Mucosa of rectum (tissue), 2 donors: ENCODE measurements around the gene SLC8A1.

Source experiments
- H3K27ac ChIP-seq, 2 donors: one replicate each; pipeline ENCODE4 v1.7.0; 2013; ENCODE audit warnings: inconsistent platforms in 2 of 2, low read depth in 2 of 2, low read length in 2 of 2
- H3K27me3 ChIP-seq, 2 donors: one replicate each; pipeline ENCODE4 v1.7.0; 2013; ENCODE audit warnings: low read length in 2 of 2; ENCODE audit not compliant: control insufficient read depth in 2 of 2, insufficient read depth in 2 of 2
- H3K36me3 ChIP-seq, 2 donors: one replicate each; pipeline ENCODE4 v1.7.0; 2013; ENCODE audit warnings: low read length in 2 of 2; ENCODE audit not compliant: control insufficient read depth in 2 of 2, insufficient read depth in 2 of 2
- H3K4me1 ChIP-seq, 2 donors: one replicate each; pipeline ENCODE4 v1.7.0; 2013; ENCODE audit warnings: low read length in 2 of 2, mild to moderate bottlenecking in 1 of 2; ENCODE audit not compliant: control insufficient read depth in 2 of 2, insufficient read depth in 2 of 2
- H3K4me3 ChIP-seq, 2 donors: one replicate each; pipeline ENCODE4 v1.7.0; 2013; ENCODE audit warnings: low read length in 2 of 2
- H3K9ac ChIP-seq, 2 donors: one replicate each; pipeline ENCODE4 v1.7.0; 2013; ENCODE audit warnings: low read length in 2 of 2, low read depth in 1 of 2, mild to moderate bottlenecking in 1 of 2
- H3K9me3 ChIP-seq, 2 donors: one replicate each; pipeline ENCODE4 v1.7.0; 2013; ENCODE audit warnings: low read length in 2 of 2; ENCODE audit not compliant: control insufficient read depth in 2 of 2
- donor health status: healthy.
- donor health status: Normal muscosa, but diverticular disease.

Gene SLC8A1

GRCh38 chr2:40103590-40103989 lies 348.3 kb downstream of the SLC8A1 start:
- Histone ChIP-seq H3K27ac (no peak overlapping the region), H3K36me3 (no peaks in the 10 kb centered on the region), H3K27me3 (no peaks in the 10 kb centered on the region), H3K4me3 (no peak overlapping the region), H3K4me1 (no peaks in the 10 kb centered on the region), H3K9me3 (no peaks in the 10 kb centered on the region), H3K9ac (no peak overlapping the region)

DNA sequence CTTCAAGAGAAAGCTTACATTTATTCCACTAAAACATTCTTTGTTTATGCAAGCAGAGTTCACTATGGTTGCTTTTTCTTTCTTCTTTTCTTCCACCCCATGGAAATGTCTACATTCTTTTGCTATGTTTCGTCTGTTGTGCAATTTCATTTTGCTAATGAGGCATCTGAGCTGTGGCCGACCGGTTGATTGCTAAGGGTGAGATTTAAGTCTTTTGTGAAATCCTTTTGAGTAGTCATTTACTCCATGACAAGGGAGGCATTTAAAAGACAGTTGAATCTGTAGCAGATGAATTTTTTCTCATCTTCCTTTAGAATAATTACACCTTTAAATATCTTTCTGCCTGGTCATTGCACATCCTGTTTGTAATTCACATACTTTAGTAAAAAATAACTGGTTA lies 348.7 kb downstream of the SLC8A1 start:
- no peaks in the 10 kb centered on the region for H3K36me3 ChIP-seq
- no peaks in the 10 kb centered on the region for H3K4me1 ChIP-seq
- H3K27me3 ChIP-seq = no peaks in the 10 kb centered on the region
- H3K27ac ChIP-seq = no peak overlapping the region
- no peak overlapping the region for H3K9ac ChIP-seq
- no peak overlapping the region for H3K4me3 ChIP-seq
- no peaks in the 10 kb centered on the region for H3K9me3 ChIP-seq

- no peak overlapping the region for H3K27ac ChIP-seq
- no peaks in the 10 kb centered on the region for H3K4me1 ChIP-seq
- no peaks in the 10 kb centered on the region for H3K9me3 ChIP-seq
- no peak overlapping the region for H3K9ac ChIP-seq
- no peak overlapping the region for H3K4me3 ChIP-seq
- H3K27me3 ChIP-seq = no peaks in the 10 kb centered on the region
- H3K36me3 ChIP-seq = no peaks in the 10 kb centered on the region
Measured at GRCh38 chr2:40102447-40102846, 349.4 kb downstream of the SLC8A1 start.

DNA sequence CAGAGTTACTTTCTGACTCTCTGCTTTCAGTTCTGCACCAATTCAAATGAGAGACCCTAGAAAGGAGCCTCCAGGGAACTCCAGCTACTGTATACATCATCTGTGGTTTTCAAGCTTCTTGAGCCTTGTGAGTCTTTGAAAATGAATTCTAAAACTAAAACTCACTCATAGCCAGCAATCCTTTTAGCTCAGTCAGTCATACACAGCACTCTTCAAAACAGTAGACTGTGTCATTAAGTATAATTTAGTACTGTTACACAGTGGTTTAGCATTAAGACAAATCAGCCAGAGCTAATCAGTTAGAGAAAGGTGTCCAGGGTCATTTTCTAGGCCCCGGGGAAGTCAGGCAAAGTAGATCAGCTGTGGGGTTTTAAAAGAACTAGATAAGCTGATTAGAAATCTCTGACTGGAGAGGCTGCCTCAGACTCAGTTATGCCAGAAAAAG lies 350.7 kb downstream of the SLC8A1 start:
- Histone ChIP-seq H3K4me1 (no peaks in the 10 kb centered on the region), H3K27me3 (no peaks in the 10 kb centered on the region), H3K9me3 (no peaks in the 10 kb centered on the region), H3K27ac (no peak overlapping the region), H3K36me3 (no peaks in the 10 kb centered on the region), H3K4me3 (no peak overlapping the region), H3K9ac (no peak overlapping the region)

DNA sequence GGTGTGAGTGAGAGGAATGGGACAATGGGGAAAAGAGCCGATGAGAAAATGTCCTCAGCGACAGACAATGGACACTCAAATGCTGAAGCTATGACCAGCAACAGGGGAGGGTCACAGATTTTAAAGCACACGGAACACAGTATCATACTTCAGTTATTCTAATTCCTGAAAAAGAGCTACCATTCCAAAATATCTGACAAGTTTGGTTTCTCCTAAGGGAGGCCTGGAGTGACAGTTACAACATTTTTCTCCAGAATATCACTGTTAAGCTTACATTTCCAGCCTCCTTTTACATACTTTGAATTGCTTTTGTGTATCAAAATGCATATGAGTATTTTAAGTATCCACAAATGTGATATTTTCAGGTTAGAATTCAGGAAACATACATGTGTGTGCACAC lies 351.2 kb downstream of the SLC8A1 start:
- no peaks in the 10 kb centered on the region for H3K9me3 ChIP-seq
- no peaks in the 10 kb centered on the region for H3K36me3 ChIP-seq
- no peak overlapping the region for H3K9ac ChIP-seq
- H3K4me1 ChIP-seq = no peaks in the 10 kb centered on the region
- H3K27ac ChIP-seq = no peak overlapping the region
- no peak overlapping the region for H3K4me3 ChIP-seq
- no peaks in the 10 kb centered on the region for H3K27me3 ChIP-seq

DNA sequence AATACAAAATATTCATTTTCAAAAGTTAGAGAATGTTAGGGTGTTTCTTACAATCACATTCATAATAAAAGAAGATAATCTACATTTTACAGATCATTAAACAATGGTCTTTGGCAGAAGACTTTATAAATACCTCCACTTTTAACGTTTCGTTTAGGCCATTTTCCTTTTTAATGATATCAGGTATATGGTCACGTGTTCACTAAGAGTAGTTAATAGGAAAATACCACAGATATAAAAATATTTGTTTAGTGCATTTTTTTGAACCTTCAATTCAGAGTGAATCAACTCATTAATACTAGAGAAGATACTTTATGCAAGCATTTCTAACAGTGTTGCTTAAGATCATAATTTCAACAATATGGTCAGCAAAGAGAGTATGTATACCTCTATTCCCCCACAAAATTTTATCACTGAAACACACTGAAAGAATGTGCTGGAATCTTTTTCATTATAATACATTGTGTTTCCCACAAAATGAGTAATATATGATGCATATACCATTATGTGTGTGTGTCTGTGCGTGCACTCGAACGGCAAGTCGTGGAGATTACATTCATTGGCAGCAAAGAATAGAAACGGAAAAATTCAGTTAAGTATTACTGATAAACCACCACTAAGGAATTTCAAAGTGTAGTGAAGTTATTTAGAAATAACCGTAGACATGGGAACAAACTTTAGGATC lies 353.0 kb downstream of the SLC8A1 start:
- H3K9me3 ChIP-seq = no peaks in the 10 kb centered on the region
- H3K9ac ChIP-seq = no peak overlapping the region
- no peak overlapping the region for H3K27ac ChIP-seq
- H3K4me3 ChIP-seq = no peak overlapping the region
- H3K4me1 ChIP-seq = no peaks in the 10 kb centered on the region
- H3K27me3 ChIP-seq = no peaks in the 10 kb centered on the region
- no peaks in the 10 kb centered on the region for H3K36me3 ChIP-seq

DNA sequence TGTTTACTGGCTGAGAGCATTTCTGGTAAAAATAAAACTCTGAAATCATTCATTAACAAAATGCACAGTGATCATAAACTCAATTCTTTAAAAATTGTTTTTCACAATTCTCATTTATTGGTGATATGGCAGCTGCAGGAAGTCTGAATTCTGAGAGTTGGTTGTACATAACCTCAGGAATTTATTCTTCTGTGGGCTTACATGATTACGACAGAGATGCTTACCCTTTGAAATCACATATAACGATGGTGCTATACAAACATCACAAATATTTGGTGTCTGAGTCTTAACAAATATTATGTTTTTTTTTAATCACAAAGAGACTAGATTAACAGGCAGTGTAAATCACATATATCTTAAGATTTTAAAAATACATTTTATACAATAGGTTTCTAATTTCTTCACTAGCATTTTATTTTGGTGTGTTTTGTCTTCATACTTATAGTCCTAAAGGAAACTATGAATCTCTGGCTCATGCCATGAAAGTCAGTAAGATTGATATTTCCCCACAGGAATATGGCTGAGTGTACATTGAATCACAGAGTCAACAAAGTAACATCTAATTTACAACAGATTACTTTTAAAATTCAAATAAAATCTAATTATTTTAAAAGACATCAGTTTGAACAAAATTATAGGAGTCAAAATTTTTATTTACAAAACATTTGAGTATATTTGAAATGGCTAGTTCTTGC lies 354.1 kb downstream of the SLC8A1 start:
- Histone ChIP-seq H3K4me1 (no peaks in the 10 kb centered on the region), H3K4me3 (no peak overlapping the region), H3K9ac (no peak overlapping the region), H3K9me3 (no peaks in the 10 kb centered on the region), H3K36me3 (no peaks in the 10 kb centered on the region), H3K27ac (no peak overlapping the region), H3K27me3 (no peaks in the 10 kb centered on the region)

DNA sequence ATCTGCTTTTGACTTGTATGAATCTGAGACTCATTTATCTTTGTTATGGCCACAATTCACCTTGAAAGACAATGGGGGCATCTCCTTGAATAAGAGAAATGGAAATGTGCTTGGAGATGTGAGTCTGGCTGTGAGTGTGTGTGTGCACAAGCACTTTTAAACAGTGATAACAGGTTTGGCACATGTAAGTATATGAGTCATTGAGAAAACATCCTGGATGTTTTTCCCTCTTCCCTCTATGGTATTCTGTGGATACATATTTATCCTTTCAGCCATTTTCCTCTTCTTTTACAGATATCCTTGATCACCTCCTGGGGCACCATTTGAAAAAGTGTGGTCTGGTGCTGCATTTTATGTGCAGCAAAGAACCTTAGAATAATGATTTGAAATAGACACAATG lies 355.5 kb downstream of the SLC8A1 start:
- Histone ChIP-seq H3K27me3 (no peaks in the 10 kb centered on the region), H3K36me3 (no peaks in the 10 kb centered on the region), H3K4me3 (no peak overlapping the region), H3K4me1 (no peaks in the 10 kb centered on the region), H3K9me3 (no peaks in the 10 kb centered on the region), H3K27ac (no peak overlapping the region), H3K9ac (no peak overlapping the region)

DNA sequence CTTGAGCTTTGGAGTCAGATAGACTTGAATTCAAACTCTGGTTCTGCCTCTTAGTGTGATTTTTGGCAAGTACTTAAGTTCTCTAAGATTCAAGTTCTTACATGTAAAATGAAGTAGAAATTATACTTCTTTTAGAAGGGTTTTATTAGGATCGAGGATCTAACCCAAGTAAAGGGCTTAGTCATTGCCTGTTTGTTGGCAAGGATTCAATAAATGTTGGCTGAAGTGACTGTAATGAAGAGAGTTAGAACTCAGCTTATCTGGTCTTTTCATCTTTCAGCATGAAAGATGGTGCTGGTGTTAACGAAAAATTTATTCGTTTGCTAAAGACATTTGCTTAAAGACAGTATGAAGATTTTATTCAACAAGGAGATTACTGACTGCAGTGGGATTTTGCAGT lies 356.9 kb downstream of the SLC8A1 start:
- Histone ChIP-seq H3K9me3 (no peaks in the 10 kb centered on the region), H3K27ac (no peak overlapping the region), H3K4me1 (no peaks in the 10 kb centered on the region)

GRCh38 chr2:40094451-40094850 lies 357.4 kb downstream of the SLC8A1 start:
- no peaks in the 10 kb centered on the region for H3K9me3 ChIP-seq
- H3K4me1 ChIP-seq = no peaks in the 10 kb centered on the region
- H3K36me3 ChIP-seq = no peaks in the 10 kb centered on the region
- H3K9ac ChIP-seq = no peak overlapping the region
- no peaks in the 10 kb centered on the region for H3K27me3 ChIP-seq
- H3K27ac ChIP-seq = no peak overlapping the region
- H3K4me3 ChIP-seq = no peak overlapping the region

More for the DNA sequence above, 356.9 kb downstream of the SLC8A1 start:
- H3K9ac ChIP-seq = no peak overlapping the region
- H3K27me3 ChIP-seq = no peaks in the 10 kb centered on the region
- no peaks in the 10 kb centered on the region for H3K36me3 ChIP-seq
- no peak overlapping the region for H3K4me3 ChIP-seq
